Liver (tissue), 10 donors: ENCODE data around the gene EIF4E. TPM values are rescaled to one million over a fixed set of nuclear protein-coding genes. Genes with fewer than 3 reads are reported as not detected.
"Not testable (repeated sequence)": the region's sequence is repeated elsewhere in the genome, so short reads cannot be mapped to it uniquely, and the experiment has no call there.

ENCODE experiments used
- DNase-seq: peaks from one replicate; pipeline ENCODE4 v3.0.0-alpha.2; 2017; ENCODE audit warnings: low spot score
- H3K27ac ChIP-seq, 2 donors: one replicate each; pipeline ENCODE4 v1.7.0; 2013; ENCODE audit warnings: inconsistent platforms in 2 of 2, low read length in 2 of 2, control low read depth in 1 of 2, low read depth in 1 of 2, mild to moderate bottlenecking in 1 of 2
- H3K27me3 ChIP-seq, 4 donors: one replicate each; pipeline versions ENCODE4 v1.6.1 to v1.7.0; 2013; ENCODE audit warnings: low read length in 3 of 4, inconsistent platforms in 1 of 4, mild to moderate bottlenecking in 1 of 4, moderate library complexity in 1 of 4; ENCODE audit not compliant: control insufficient read depth in 4 of 4, insufficient read depth in 4 of 4
- H3K36me3 ChIP-seq, 4 donors: one replicate each; pipeline versions ENCODE4 v1.6.1 to v1.7.0; 2013; ENCODE audit warnings: low read length in 3 of 4, mild to moderate bottlenecking in 3 of 4, low read depth in 1 of 4, moderate library complexity in 1 of 4; ENCODE audit not compliant: control insufficient read depth in 4 of 4, insufficient read depth in 3 of 4
- H3K4me1 ChIP-seq, 4 donors: one replicate each; pipeline versions ENCODE4 v1.6.1 to v1.7.0; 2013; ENCODE audit warnings: low read length in 3 of 4, mild to moderate bottlenecking in 3 of 4, moderate library complexity in 1 of 4; ENCODE audit not compliant: control insufficient read depth in 4 of 4, insufficient read depth in 4 of 4
- H3K4me3 ChIP-seq, 3 donors: one replicate each; pipeline versions ENCODE4 v1.6.1 to v1.7.0; 2013; ENCODE audit warnings: low read length in 3 of 3, control low read depth in 1 of 3, low read depth in 1 of 3, mild to moderate bottlenecking in 1 of 3
- H3K9ac ChIP-seq, 2 donors: one replicate each; pipeline ENCODE4 v1.7.0; 2013; ENCODE audit warnings: low read length in 2 of 2, mild to moderate bottlenecking in 2 of 2, moderate library complexity in 2 of 2, control low read depth in 1 of 2, low read depth in 1 of 2
- H3K9me3 ChIP-seq, 4 donors: one replicate each; pipeline versions ENCODE4 v1.6.1 to v1.7.0; 2013; ENCODE audit warnings: low read length in 3 of 4; ENCODE audit not compliant: control insufficient read depth in 4 of 4
- FOXA2 ChIP-seq: IDR thresholded peaks from 2 replicates; pipeline ENCODE4 v1.6.1; 2016; ENCODE audit warnings: antibody characterized with exemption
- WGBS: extraction: QIAGEN DNeasy Blood & Tissue Kit; methylation state at CpG from one replicate; pipeline ENCODE4 v1.1.7; 2013; 5-methylcytosine and 5-hydroxymethylcytosine counted together
- polyA plus RNA-seq, 2 donors: library from polyadenylated mRNA; stranded (reverse) in 1 of 2; unstranded in 1 of 2; fragments of 200-250 nt in 1 of 2; fragments of >200 nt in 1 of 2; fragmentation: Nextera tagmentation in 1 of 2; extraction: Ambion mirVana in 1 of 2; gene quantifications; one replicate each; pipeline versions ENCODE4 v1.2.1 to v1.2.3, GENCODE V29; 2013 to 2015
- small RNA-seq: library from RNA; depleted of rRNA; stranded (forward); fragments of <200 nt; gene quantifications from one replicate; pipeline ENCODE3, GENCODE V24; 2014
- total RNA-seq, 2 donors: library from RNA; depleted of rRNA; stranded (reverse); fragments of >200 nt; gene quantifications; one replicate each; pipeline ENCODE4 v1.2.3, GENCODE V29; 2014
- TF ChIP-seq, protein P1 (sequence below): IDR thresholded peaks from 2 replicates; pipeline ENCODE4 v1.6.1; 2016; ENCODE audit warnings: antibody characterized with exemption
- donor health status: healthy.
- donor health status: healthy.
- donor health status: healthy.
- donor health status: healthy.
- donor health status: healthy.

Gene EIF4E
- total and polyA plus RNA-seq, 4 donors: 32.0 to 64.6 (median 52.2) TPM

- Histone ChIP-seq H3K27ac (no peak overlapping the region), H3K4me1 (no peaks in the 10 kb centered on the region), H3K36me3 (no peaks in the 10 kb centered on the region), H3K9ac (no peak overlapping the region), H3K9me3 (no peaks in the 10 kb centered on the region), H3K27me3 (no peaks in the 10 kb centered on the region), H3K4me3 (no peak overlapping the region)
- DNase-seq: no peak
- TF ChIP-seq FOXA2: no peak
- TF ChIP-seq, protein P1, sequence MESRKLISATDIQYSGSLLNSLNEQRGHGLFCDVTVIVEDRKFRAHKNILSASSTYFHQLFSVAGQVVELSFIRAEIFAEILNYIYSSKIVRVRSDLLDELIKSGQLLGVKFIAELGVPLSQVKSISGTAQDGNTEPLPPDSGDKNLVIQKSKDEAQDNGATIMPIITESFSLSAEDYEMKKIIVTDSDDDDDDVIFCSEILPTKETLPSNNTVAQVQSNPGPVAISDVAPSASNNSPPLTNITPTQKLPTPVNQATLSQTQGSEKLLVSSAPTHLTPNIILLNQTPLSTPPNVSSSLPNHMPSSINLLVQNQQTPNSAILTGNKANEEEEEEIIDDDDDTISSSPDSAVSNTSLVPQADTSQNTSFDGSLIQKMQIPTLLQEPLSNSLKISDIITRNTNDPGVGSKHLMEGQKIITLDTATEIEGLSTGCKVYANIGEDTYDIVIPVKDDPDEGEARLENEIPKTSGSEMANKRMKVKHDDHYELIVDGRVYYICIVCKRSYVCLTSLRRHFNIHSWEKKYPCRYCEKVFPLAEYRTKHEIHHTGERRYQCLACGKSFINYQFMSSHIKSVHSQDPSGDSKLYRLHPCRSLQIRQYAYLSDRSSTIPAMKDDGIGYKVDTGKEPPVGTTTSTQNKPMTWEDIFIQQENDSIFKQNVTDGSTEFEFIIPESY: no peak
- 89% methylated on average over 1 of the region's 1 CpG for WGBS
Measured at GRCh38 chr4:98833384-98833783, 95.5 kb downstream of the EIF4E start.

- WGBS: 86% methylated on average over 1 of the region's 1 CpG
Measured at GRCh38 chr4:98831036-98831435, 97.9 kb downstream of the EIF4E start.

More at GRCh38 chr4:98831036-98831435, 97.9 kb downstream of the EIF4E start:
- DNase-seq, H3K4me1 ChIP-seq, H3K27me3 ChIP-seq, H3K9me3 ChIP-seq, H3K27ac ChIP-seq, H3K36me3 ChIP-seq, H3K4me3 ChIP-seq, H3K9ac ChIP-seq: not testable (repeated sequence)

Small RNA genes within 50 kb of the gene (small RNA-seq; reads per million reads assigned to genes)
- not detected for gene RNU7-149P
- gene TBCAP3: not detected

Other genes starting within 250 kb of the EIF4E start
- 10 to 100 TPM; 16.3 to 16.9 TPM for gene METAP1, start 66.6 kb upstream of the EIF4E start, total RNA-seq
- 10 to 100 TPM in 1 of 2 donors, 1 to 10 TPM in 1; 9.5 to 10.5 TPM for gene METAP1, start 66.6 kb upstream of the EIF4E start, polyA plus RNA-seq
- gene ADH5, start 159.7 kb upstream of the EIF4E start, total RNA-seq: 100 to 1,000 TPM; 113 to 127 TPM
- 100 to 1,000 TPM in 1 of 2 donors, 10 to 100 TPM in 1; 90.4 to 190 TPM for gene ADH5, start 159.7 kb upstream of the EIF4E start, polyA plus RNA-seq
- gene ADH4, start 215.2 kb upstream of the EIF4E start, total RNA-seq: 100 to 1,000 TPM in 1 of 2 donors, 10 to 100 TPM in 1; 31.1 to 363 TPM
- gene ADH4, start 215.2 kb upstream of the EIF4E start, polyA plus RNA-seq: 100 to 1,000 TPM in 1 of 2 donors, 10 to 100 TPM in 1; 71.4 to 221 TPM